Glutamatergic neuron (in vitro differentiated cells): ENCODE data around the gene IFITM2. TPM values are rescaled to one million over a fixed set of nuclear protein-coding genes. Genes with fewer than 3 reads are reported as not detected.
"Not testable (repeated sequence)": the region's sequence is repeated elsewhere in the genome, so short reads cannot be mapped to it uniquely, and the experiment has no call there.

Experiments
- DNase-seq: peaks from one replicate; pipeline ENCODE4 v3.0.0; 2022
- H3K27ac Mint-ChIP-seq: one replicate; pipeline ENCODE4 v1.8.0; 2020; ENCODE audit warnings: mild to moderate bottlenecking, mixed read lengths, inconsistent platforms; ENCODE audit not compliant: unreplicated experiment
- H3K27me3 Mint-ChIP-seq: one replicate; pipeline ENCODE4 v1.8.0; 2020; ENCODE audit warnings: mild to moderate bottlenecking, moderate library complexity, mixed read lengths, inconsistent platforms; ENCODE audit not compliant: unreplicated experiment
- H3K36me3 Mint-ChIP-seq: one replicate; pipeline ENCODE4 v1.8.0; 2020; ENCODE audit warnings: mild to moderate bottlenecking, mixed read lengths, inconsistent platforms; ENCODE audit not compliant: unreplicated experiment
- H3K4me1 Mint-ChIP-seq: one replicate; pipeline ENCODE4 v1.8.0; 2020; ENCODE audit warnings: mild to moderate bottlenecking, low read depth, mixed read lengths, inconsistent platforms; ENCODE audit not compliant: unreplicated experiment
- H3K4me3 Mint-ChIP-seq: one replicate; pipeline ENCODE4 v1.8.0; 2020; ENCODE audit warnings: mild to moderate bottlenecking, mixed read lengths, inconsistent platforms; ENCODE audit not compliant: unreplicated experiment
- H3K9me3 Mint-ChIP-seq: one replicate; pipeline ENCODE4 v1.8.0; 2020; ENCODE audit warnings: mild to moderate bottlenecking, moderate library complexity, mixed read lengths, inconsistent platforms; ENCODE audit not compliant: unreplicated experiment
- total RNA-seq: library from RNA; stranded (reverse); fragmentation: NEBNext Ultra II Directional; extraction: Animal tissue kit (Norgen Biotek cat#: 25700); gene quantifications from one replicate; pipeline ENCODE4 v1.2.1, GENCODE V29; 2021; ENCODE audit not compliant: unreplicated experiment
- TF ChIP-seq, protein P1 (sequence below): fragments of 200-600 bp; sonication (generic); IDR thresholded peaks from one replicate; pipeline ENCODE4 v1.5.0; 2021; ENCODE audit not compliant: partially characterized antibody, unreplicated experiment

IFITM2 gene
- total RNA-seq, 1 donor from 2014 or later: 2.5 TPM

DNA sequence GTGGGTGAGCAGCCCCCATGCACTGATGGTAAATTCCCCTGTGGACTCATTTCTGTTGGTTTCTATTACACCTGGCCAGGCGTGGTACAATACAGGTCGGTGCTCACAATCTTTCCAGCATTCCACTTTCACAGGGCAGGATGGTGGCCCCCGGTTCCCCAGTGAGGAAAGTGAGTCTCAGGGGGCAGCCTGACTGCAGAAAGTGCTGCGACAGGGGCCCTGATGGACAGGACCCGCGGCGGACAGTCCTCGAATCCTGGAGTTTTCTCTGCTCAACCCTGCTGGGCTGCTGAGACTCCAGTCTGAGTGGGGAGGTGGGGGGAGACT lies 21.8 kb upstream of the IFITM2 start:
- TF ChIP-seq, protein P1, sequence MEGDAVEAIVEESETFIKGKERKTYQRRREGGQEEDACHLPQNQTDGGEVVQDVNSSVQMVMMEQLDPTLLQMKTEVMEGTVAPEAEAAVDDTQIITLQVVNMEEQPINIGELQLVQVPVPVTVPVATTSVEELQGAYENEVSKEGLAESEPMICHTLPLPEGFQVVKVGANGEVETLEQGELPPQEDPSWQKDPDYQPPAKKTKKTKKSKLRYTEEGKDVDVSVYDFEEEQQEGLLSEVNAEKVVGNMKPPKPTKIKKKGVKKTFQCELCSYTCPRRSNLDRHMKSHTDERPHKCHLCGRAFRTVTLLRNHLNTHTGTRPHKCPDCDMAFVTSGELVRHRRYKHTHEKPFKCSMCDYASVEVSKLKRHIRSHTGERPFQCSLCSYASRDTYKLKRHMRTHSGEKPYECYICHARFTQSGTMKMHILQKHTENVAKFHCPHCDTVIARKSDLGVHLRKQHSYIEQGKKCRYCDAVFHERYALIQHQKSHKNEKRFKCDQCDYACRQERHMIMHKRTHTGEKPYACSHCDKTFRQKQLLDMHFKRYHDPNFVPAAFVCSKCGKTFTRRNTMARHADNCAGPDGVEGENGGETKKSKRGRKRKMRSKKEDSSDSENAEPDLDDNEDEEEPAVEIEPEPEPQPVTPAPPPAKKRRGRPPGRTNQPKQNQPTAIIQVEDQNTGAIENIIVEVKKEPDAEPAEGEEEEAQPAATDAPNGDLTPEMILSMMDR: no peak
- H3K27ac Mint-ChIP-seq: no peak overlapping the region
- H3K4me3 Mint-ChIP-seq: no peak overlapping the region
- peaks cover 3% of the 10 kb centered on the region for H3K4me1 Mint-ChIP-seq
- no peak for DNase-seq
- peaks cover 20% of the 10 kb centered on the region for H3K27me3 Mint-ChIP-seq
- H3K36me3 Mint-ChIP-seq: no peaks in the 10 kb centered on the region
- peaks cover 13% of the 10 kb centered on the region for H3K9me3 Mint-ChIP-seq

DNA sequence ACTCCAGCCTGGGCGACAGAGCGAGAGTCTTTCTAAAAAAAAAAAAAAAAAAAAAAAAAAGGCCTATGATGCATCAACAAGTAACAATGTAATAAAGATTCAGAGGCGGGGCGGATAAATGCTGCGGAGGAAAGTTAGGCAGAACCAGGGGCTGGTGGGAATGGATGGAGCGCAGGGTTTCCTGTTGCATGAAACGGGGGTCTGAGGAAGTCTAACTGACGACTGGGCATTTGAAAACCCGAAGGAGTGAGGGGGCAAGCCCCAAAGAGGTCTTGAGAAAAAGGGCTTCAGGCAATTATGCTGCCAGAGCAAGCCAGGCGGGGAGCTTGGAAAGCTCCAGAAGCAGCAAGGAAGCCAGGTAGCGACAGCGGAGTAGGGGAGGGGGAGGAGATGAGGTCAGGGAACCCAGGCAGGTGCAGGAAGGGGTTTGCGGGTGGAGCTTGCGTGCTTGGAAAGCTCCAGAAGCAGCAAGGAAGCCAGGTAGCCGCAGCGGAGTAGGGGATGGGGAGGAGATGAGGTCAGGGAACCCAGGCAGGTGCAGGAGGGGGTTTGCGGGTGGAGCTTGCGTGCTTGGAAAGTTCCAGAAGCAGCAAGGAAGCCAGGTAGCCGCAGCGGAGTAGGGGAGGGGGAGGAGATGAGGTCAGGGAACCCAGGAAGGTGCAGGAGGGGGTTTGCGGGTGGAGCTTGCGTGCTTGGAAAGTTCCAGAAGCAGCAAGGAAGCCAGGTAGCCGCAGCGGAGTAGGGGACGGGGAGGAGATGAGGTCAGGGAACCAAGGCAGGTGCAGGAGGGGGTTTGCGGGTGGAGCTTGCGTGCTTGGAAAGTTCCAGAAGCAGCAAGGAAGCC lies 20.4 kb upstream of the IFITM2 start:
- H3K4me3 Mint-ChIP-seq, H3K36me3 Mint-ChIP-seq, DNase-seq, H3K27ac Mint-ChIP-seq, H3K4me1 Mint-ChIP-seq: not testable (repeated sequence)
- Mint-ChIP-seq H3K27me3 (peaks cover 20% of the 10 kb centered on the region), H3K9me3 (peaks cover 14% of the 10 kb centered on the region)

GRCh38 chr11:287821-288477 lies 19.7 kb upstream of the IFITM2 start:
- H3K4me1 Mint-ChIP-seq: peaks cover 1% of the 10 kb centered on the region
- no peak overlapping the region for H3K27ac Mint-ChIP-seq
- peak overlapping the region; percentile 77 for H3K4me3 Mint-ChIP-seq
- no peak for DNase-seq
- H3K27me3 Mint-ChIP-seq: peaks cover 13% of the 10 kb centered on the region
- H3K9me3 Mint-ChIP-seq: peaks cover 13% of the 10 kb centered on the region
- TF ChIP-seq, protein P1: no peak
- no peaks in the 10 kb centered on the region for H3K36me3 Mint-ChIP-seq

DNA sequence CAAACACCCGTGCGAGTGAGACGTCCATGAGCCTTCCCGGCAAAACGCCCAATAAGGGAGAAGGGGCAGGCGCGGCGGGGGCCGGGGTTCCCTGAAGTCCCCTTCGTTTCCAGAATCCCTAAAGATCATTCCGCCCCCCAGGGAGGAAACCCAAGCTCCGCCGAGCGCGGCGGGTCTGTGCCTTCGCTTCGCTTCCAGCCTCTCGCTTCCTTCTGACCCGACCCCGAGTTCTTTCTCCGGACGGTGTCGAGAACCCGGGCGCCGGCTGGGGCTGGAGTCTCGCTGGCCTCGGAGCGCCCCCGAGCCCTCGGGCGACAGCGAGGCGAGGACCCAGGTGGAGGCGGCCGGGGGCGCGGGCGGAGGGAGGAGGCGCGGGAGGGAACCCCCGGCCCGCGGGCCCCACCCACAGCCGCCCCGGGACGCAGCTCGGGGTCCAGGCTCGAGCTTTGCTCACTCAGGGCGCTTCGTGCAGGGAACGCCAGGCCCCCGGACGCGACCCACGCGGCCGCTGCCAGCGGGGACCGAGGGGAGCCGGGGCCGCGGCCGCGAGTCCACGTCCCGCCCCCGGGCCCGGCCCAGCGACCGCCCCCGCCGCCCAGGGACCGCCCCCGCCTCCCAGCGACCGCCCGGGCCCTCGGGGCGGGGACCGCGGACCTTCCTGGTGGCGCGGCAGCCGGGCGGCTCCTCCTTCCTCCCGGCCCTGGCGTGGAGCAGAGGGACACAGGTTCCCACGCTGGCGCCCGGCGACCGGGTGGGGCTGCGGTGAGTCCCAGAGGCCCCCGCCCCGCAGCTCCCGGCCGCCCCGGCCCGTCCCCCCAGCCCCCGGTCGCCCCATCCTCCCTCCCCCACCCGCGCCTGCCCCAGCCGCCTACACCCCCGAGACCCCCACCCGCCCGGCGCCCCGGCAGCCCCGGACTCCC lies 18.9 kb upstream of the IFITM2 start, which contains the start of gene PGGHG:
TSS of gene PGGHG (plus strand) at position 649 of the 920 bp plus-strand sequence. CDS start 691 bp downstream, outside the sequence.
- peaks cover 11% of the 10 kb centered on the region for H3K27me3 Mint-ChIP-seq
- peaks cover 8% of the 10 kb centered on the region for H3K9me3 Mint-ChIP-seq
- DNase-seq: peak; percentile 70
- TF ChIP-seq, protein P1: no peak
- H3K4me3 Mint-ChIP-seq: peak within 1 kb of the TSS; percentile 77
- no peaks in the 10 kb centered on the region for H3K4me1 Mint-ChIP-seq
- H3K36me3 Mint-ChIP-seq: no peaks in the 10 kb centered on the region
- no peak within 1 kb of the TSS for H3K27ac Mint-ChIP-seq

GRCh38 chr11:289398-289711 lies 18.3 kb upstream of the IFITM2 start:
- DNase-seq: no peak
- Mint-ChIP-seq H3K27ac (no peak overlapping the region), H3K9me3 (peaks cover 7% of the 10 kb centered on the region), H3K27me3 (peaks cover 11% of the 10 kb centered on the region), H3K4me3 (no peak overlapping the region), H3K36me3 (no peaks in the 10 kb centered on the region), H3K4me1 (no peaks in the 10 kb centered on the region)
- TF ChIP-seq, protein P1: no peak
